ENCODE data around the gene MAPRE2.

Gene MAPRE2

GRCh38 chr18:35061336-35061735 lies 20.1 kb downstream of the MAPRE2 start:
- DNase-seq = no peak

GRCh38 chr18:35061804-35062203 lies 20.6 kb downstream of the MAPRE2 start:
- DNase-seq = no peak

GRCh38 chr18:35062408-35062807 lies 21.2 kb downstream of the MAPRE2 start:
- DNase-seq = no peak

- no peak for DNase-seq
Measured at GRCh38 chr18:35063875-35064690, 22.9 kb downstream of the MAPRE2 start.

GRCh38 chr18:35067454-35067853 lies 26.2 kb downstream of the MAPRE2 start:
- DNase-seq = no peak

GRCh38 chr18:35071819-35072247 lies 30.6 kb downstream of the MAPRE2 start:
- DNase-seq = no peak

GRCh38 chr18:35072616-35073015 lies 31.4 kb downstream of the MAPRE2 start:
- no peak for DNase-seq

- DNase-seq = no peak
Measured at GRCh38 chr18:35073186-35074105, 32.2 kb downstream of the MAPRE2 start.

GRCh38 chr18:35074581-35074980 lies 33.4 kb downstream of the MAPRE2 start:
- no peak for DNase-seq

- DNase-seq = no peak
Measured at GRCh38 chr18:35075132-35075531, 33.9 kb downstream of the MAPRE2 start.

- DNase-seq = no peak
Measured at GRCh38 chr18:35076135-35076924, 35.1 kb downstream of the MAPRE2 start.

- no peak for DNase-seq
Measured at GRCh38 chr18:35077937-35078336, 36.7 kb downstream of the MAPRE2 start.

GRCh38 chr18:35080058-35080457 lies 38.8 kb downstream of the MAPRE2 start:
- no peak for DNase-seq

- no peak for DNase-seq
Measured at GRCh38 chr18:35083174-35083712, 42.0 kb downstream of the MAPRE2 start.

- no peak for DNase-seq
Measured at GRCh38 chr18:35084494-35085449, 43.6 kb downstream of the MAPRE2 start.

GRCh38 chr18:35085450-35086380 lies 44.5 kb downstream of the MAPRE2 start:
- DNase-seq = no peak

- no peak for DNase-seq
Measured at GRCh38 chr18:35086704-35087103, 45.5 kb downstream of the MAPRE2 start.

- DNase-seq = no peak
Measured at GRCh38 chr18:35087726-35088125, 46.5 kb downstream of the MAPRE2 start.

- DNase-seq = no peak
Measured at GRCh38 chr18:35088921-35089320, 47.7 kb downstream of the MAPRE2 start.

All from hypothalamus (tissue), 51 donors.